Measurements from ENCODE around the gene ADAMTS2.

The ADAMTS2 gene

DNA sequence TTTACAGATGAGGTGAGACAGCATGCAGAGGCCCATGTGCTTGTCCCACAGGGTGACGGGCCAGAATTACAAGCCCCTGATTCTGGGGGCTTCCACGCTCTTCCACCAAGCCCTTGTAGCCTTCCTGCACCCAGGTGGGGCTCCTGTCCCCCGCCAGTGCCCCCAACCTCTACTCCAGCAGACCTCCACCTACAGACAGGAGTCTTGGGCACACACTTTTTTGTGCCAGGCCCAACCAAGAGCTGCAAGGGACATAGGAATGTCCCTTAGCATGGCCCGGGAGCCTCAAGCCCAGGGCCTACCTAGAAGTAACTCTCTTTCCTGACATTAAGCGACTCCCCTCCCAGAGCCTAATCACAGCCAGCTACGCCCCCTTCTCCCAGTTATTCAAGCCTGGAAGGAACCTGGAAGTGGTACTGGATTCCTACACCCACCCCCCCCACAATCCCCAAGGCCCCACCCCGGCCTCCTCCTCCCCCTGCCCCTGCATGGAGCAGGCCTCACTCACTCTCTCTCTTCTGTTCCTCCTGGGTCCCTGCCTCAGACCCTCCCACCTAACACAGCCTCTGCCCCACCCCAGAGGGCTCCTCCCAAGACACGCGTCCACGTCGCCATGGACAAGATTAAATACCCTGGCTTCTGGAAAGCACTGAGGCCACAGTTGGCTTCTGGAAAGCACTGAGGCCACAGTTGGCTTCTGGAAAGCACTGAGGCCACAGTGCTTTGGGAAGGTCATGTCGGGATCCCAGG lies 30.5 kb downstream of the ADAMTS2 start:
- H3K4me1 Mint-ChIP-seq, result no peaks in the 10 kb centered on the region
- DNase-seq (ENCODE audit: low spot score in 2 of 2) (no peak), ATAC-seq (replicated peaks; ENCODE audit: extremely low read depth, poor library complexity, severe bottlenecking) (no peak)
- no peak overlapping the region for H3K27ac Mint-ChIP-seq (ENCODE audit: low read depth)
- H3K9me3 Mint-ChIP-seq, result no peaks in the 10 kb centered on the region
- no peak overlapping the region for H3K4me3 Mint-ChIP-seq
- H3K36me3 Mint-ChIP-seq (ENCODE audit: insufficient read depth), result no peaks in the 10 kb centered on the region
- peaks cover 22% of the 10 kb centered on the region for H3K27me3 Mint-ChIP-seq

DNA sequence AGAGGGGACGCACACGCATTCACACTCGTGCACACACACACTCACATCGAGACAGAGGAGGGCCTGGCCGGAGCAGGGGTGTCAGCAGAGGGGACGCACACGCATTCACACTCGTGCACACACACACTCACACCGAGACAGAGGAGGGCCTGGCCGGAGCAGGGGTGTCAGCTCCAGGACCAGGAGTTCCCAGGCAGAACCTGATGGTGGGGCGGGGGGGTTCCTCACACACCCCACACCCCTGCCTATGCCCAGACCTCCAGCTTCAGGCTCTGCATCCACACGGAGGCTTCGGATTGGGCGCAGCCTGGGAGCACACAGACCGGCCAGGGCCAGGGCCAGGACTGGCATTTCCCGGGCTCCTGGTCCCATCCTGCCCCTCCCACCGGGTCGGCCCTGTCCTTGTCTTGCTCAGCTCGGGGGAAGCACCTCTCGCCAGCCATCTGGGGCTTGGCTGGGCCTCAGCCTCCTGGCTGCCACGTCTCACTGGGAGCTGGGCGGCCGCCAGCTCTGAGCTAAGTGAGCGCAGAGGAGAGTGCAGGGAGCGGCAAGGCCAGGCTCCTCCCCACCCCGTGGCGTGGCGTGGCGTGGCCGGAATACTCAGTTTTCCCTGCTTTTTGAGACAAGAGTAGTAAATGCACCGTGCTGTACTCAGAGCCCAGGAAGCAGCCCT lies 31.3 kb downstream of the ADAMTS2 start:
- DNase-seq (ENCODE audit: low spot score in 2 of 2) (no peak), ATAC-seq (replicated peaks; ENCODE audit: extremely low read depth, poor library complexity, severe bottlenecking) (no peak)
- Mint-ChIP-seq H3K36me3 (ENCODE audit: insufficient read depth) (no peaks in the 10 kb centered on the region), H3K4me1 (no peaks in the 10 kb centered on the region), H3K4me3 (no peak overlapping the region), H3K27me3 (peaks cover 22% of the 10 kb centered on the region), H3K27ac (ENCODE audit: low read depth) (no peak overlapping the region), H3K9me3 (no peaks in the 10 kb centered on the region)

GRCh38 chr5:179312557-179313235 lies 32.6 kb downstream of the ADAMTS2 start:
- DNase-seq (ENCODE audit: low spot score in 2 of 2), result no peak
- peaks cover 22% of the 10 kb centered on the region for H3K27me3 Mint-ChIP-seq
- H3K9me3 Mint-ChIP-seq, result no peaks in the 10 kb centered on the region
- H3K4me1 Mint-ChIP-seq, result no peaks in the 10 kb centered on the region
- ATAC-seq (replicated peaks; ENCODE audit: extremely low read depth, poor library complexity, severe bottlenecking), result no peak
- H3K4me3 Mint-ChIP-seq, result no peak overlapping the region
- H3K27ac Mint-ChIP-seq (ENCODE audit: low read depth), result no peak overlapping the region
- H3K36me3 Mint-ChIP-seq (ENCODE audit: insufficient read depth), result no peaks in the 10 kb centered on the region

GRCh38 chr5:179311581-179311980 lies 33.7 kb downstream of the ADAMTS2 start:
- Mint-ChIP-seq H3K27me3 (peaks cover 22% of the 10 kb centered on the region), H3K36me3 (ENCODE audit: insufficient read depth) (no peaks in the 10 kb centered on the region), H3K4me1 (no peaks in the 10 kb centered on the region), H3K9me3 (no peaks in the 10 kb centered on the region), H3K27ac (ENCODE audit: low read depth) (no peak overlapping the region), H3K4me3 (no peak overlapping the region)
- ATAC-seq (replicated peaks; ENCODE audit: extremely low read depth, poor library complexity, severe bottlenecking), result no peak
- DNase-seq (ENCODE audit: low spot score in 2 of 2), result no peak

- ATAC-seq (replicated peaks; ENCODE audit: extremely low read depth, poor library complexity, severe bottlenecking) (no peak), DNase-seq (ENCODE audit: low spot score in 2 of 2) (no peak)
- no peaks in the 10 kb centered on the region for H3K36me3 Mint-ChIP-seq (ENCODE audit: insufficient read depth)
- no peaks in the 10 kb centered on the region for H3K4me1 Mint-ChIP-seq
- no peak overlapping the region for H3K4me3 Mint-ChIP-seq
- H3K27me3 Mint-ChIP-seq, result peaks cover 19% of the 10 kb centered on the region
- no peaks in the 10 kb centered on the region for H3K9me3 Mint-ChIP-seq
- no peak overlapping the region for H3K27ac Mint-ChIP-seq (ENCODE audit: low read depth)
Observed at GRCh38 chr5:179311091-179311470, 34.2 kb downstream of the ADAMTS2 start.

DNA sequence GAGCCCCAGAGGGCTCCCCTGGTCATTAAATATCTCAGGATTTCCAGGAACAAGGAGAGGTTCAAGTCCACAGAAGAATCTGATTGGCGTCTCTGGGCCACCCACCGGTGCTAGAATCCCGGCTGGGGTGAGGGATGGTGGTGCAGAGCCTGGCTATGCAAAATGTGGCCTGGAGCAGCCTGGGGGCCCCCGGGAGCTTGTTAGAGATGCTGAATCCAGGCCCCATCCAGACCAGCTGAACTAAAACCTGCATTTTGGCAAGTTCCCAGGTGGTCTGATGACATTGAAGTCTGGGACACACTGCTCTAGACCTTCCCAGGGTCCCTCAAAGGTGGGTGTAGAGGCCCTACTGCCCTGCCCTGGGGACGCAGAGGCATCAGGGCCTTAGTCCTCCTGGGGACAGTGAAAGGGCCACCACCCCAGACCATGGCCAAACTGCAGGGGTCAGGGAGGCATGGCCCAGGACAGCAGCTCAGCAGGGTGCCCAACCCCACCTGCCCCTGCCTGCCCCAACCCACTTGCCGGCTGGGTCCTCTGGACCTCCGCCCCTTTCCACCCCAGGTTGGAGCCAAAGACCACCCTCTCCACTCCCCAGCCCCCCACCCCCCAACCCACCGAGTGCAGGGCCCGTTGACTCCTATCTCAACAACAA lies 34.7 kb downstream of the ADAMTS2 start:
- Mint-ChIP-seq H3K9me3 (no peaks in the 10 kb centered on the region), H3K4me1 (no peaks in the 10 kb centered on the region), H3K36me3 (ENCODE audit: insufficient read depth) (no peaks in the 10 kb centered on the region), H3K27me3 (peaks cover 14% of the 10 kb centered on the region), H3K4me3 (no peak overlapping the region), H3K27ac (ENCODE audit: low read depth) (no peak overlapping the region)
- no peak for ATAC-seq (replicated peaks; ENCODE audit: extremely low read depth, poor library complexity, severe bottlenecking)
- no peak for DNase-seq (ENCODE audit: low spot score in 2 of 2)

DNA sequence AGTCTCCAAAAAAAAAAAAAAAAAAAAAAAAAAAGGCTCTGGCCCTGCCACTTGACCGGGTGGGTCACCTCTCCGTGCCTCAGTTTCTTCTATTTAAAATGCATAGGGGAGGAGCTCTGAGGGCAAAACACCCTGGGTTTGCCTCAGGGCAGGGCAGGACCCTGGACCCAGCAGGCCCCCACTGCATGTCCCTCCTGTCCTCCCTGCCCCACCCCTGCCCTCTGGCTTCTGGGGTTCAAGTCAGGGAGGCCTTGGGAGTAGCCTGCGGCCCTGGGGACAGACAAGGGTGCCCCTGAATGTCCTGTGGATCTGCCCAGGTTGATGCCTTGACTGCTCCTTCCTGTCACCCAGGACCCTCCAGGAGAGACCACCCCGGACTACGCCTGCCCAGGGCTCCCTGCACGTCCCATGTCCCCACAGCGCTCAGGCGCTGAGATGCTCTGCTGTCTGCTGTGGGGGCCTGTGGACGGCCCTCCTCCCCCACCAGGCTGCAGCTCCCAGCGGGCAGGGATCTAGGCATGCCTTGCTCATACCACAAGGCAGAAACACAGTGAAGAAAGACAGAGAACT lies 35.4 kb downstream of the ADAMTS2 start:
- Mint-ChIP-seq H3K4me3 (no peak overlapping the region), H3K36me3 (ENCODE audit: insufficient read depth) (no peaks in the 10 kb centered on the region), H3K9me3 (no peaks in the 10 kb centered on the region), H3K27ac (ENCODE audit: low read depth) (no peak overlapping the region), H3K27me3 (peaks cover 6% of the 10 kb centered on the region), H3K4me1 (no peaks in the 10 kb centered on the region)
- DNase-seq (ENCODE audit: low spot score in 2 of 2), result no peak
- ATAC-seq (replicated peaks; ENCODE audit: extremely low read depth, poor library complexity, severe bottlenecking), result no peak

- no peak overlapping the region for H3K27ac Mint-ChIP-seq (ENCODE audit: low read depth)
- no peaks in the 10 kb centered on the region for H3K4me1 Mint-ChIP-seq
- no peak for ATAC-seq (replicated peaks; ENCODE audit: extremely low read depth, poor library complexity, severe bottlenecking)
- H3K27me3 Mint-ChIP-seq, result peaks cover 1% of the 10 kb centered on the region
- H3K4me3 Mint-ChIP-seq, result no peak overlapping the region
- H3K36me3 Mint-ChIP-seq (ENCODE audit: insufficient read depth), result no peaks in the 10 kb centered on the region
- H3K9me3 Mint-ChIP-seq, result peaks cover 3% of the 10 kb centered on the region
- no peak for DNase-seq (ENCODE audit: low spot score in 2 of 2)
Observed at GRCh38 chr5:179309383-179309670, 35.9 kb downstream of the ADAMTS2 start.

DNA sequence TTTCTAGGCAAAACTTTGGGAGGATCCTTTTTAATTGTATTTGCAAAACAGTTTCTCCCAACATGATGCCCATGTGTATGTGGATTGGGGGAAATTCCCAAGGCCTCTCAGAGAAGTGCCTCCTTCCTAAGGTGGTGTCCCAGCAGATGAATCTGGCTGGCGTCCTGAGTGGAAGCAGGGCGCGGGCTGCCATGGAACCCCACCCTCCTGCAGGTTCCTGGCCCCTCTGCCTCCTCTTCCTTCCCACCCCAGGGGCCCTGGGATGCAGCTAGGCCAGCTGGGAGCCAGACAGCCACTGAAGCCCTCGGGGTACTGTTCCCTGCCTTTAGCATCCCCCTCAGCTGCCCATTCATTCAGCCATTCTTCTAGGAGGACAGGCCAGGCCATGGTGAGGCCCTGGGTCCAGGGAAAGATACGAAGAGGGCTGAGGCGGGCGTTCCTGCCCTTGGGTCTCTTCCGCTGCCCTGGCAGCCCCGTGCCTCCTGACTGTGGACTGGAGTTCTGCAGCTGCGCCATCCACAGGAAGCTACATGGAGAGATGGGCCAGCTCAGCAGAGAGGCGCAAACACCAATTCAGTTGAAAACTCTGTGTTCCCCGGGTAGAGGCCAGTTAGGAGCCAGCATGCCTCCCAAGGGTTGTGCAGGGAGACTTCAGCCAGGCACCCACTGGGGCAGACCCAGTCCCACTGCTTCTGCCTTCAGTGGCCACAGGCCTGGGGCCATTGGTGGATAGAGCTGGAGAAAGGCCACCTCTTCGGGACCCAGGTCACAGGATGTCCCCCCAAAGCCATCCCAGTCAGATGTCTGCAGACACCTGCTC lies 36.5 kb downstream of the ADAMTS2 start:
- H3K4me3 Mint-ChIP-seq, result no peak overlapping the region
- no peaks in the 10 kb centered on the region for H3K4me1 Mint-ChIP-seq
- DNase-seq (ENCODE audit: low spot score in 2 of 2) (no peak), ATAC-seq (replicated peaks; ENCODE audit: extremely low read depth, poor library complexity, severe bottlenecking) (no peak)
- H3K27ac Mint-ChIP-seq (ENCODE audit: low read depth), result no peak overlapping the region
- H3K27me3 Mint-ChIP-seq, result no peaks in the 10 kb centered on the region
- H3K36me3 Mint-ChIP-seq (ENCODE audit: insufficient read depth), result no peaks in the 10 kb centered on the region
- peaks cover 9% of the 10 kb centered on the region for H3K9me3 Mint-ChIP-seq

DNA sequence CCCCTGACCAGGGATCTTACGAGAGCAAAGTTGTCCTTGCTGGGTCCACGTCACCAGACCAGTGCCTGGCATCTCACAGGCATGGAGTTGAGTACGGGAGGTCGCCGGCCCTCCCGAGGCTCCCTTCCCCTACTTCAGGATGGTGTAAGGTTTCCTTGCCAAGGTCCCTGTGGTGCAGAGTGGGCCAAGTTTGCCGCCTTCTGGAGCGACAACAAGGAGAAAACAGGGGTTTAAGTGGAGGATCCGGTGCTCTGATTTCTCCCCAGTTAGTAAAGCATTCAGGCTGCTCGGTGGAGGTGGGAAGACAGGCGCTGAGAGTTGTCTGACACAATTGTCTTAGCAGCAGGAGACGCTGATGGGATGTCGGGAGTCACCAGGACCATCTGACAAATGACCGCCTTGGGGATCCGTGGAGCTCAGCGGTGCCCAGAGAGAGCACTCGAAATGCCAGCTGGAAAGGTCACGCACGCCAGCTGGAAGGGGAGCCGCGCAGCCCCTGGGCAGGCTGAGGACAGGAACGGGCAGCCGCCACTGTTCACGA lies 37.3 kb downstream of the ADAMTS2 start:
- Mint-ChIP-seq H3K27me3 (no peaks in the 10 kb centered on the region), H3K27ac (ENCODE audit: low read depth) (no peak overlapping the region), H3K36me3 (ENCODE audit: insufficient read depth) (no peaks in the 10 kb centered on the region), H3K4me3 (no peak overlapping the region), H3K4me1 (no peaks in the 10 kb centered on the region), H3K9me3 (peaks cover 13% of the 10 kb centered on the region)
- no peak for DNase-seq (ENCODE audit: low spot score in 2 of 2)
- no peak for ATAC-seq (replicated peaks; ENCODE audit: extremely low read depth, poor library complexity, severe bottlenecking)

DNA sequence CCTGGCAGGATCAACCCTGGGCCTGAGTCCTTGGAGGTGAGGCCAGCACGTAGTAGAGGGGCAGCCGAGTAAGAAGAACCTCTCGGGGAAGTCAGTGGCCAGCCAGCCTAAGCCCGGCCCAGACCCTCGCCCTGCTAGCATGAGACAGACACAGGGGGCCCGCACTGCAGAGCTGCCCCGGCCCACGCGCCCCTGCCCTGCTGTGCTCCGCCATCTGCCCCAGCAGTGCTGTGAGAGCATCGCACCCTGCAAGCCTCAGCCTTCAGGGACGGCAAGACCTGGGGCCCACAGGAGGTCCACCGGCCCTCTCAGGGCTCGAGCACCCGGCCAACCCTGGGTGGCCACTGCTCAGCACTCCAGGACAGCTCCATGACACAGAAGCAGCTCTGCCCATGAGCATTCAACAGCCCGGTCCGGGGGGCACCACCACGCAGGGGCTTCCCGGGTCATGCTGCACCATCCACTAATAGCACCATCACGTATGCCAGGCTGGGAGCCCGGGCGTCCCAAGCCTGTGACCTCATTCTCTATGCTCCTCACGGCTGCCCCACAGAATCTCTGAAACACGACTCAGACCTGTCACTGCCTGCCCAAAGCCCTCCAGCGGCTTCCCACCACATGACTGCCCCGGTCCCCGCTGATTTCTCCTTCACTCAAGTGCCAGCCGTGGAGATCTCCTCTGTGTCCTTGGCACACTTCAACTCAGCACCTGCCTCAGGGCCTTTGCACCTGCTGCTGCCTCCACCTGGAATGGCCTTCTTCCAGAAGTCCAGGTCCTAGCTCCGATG lies 38.1 kb downstream of the ADAMTS2 start:
- Mint-ChIP-seq H3K27ac (ENCODE audit: low read depth) (no peak overlapping the region), H3K27me3 (no peaks in the 10 kb centered on the region), H3K9me3 (peaks cover 13% of the 10 kb centered on the region), H3K4me1 (no peaks in the 10 kb centered on the region), H3K4me3 (no peak overlapping the region), H3K36me3 (ENCODE audit: insufficient read depth) (no peaks in the 10 kb centered on the region)
- DNase-seq (ENCODE audit: low spot score in 2 of 2) (no peak), ATAC-seq (replicated peaks; ENCODE audit: extremely low read depth, poor library complexity, severe bottlenecking) (no peak)
